NT2/D1 (cell line): ENCODE measurements around the gene BCL2.

Experiments
- DNase-seq: peaks from one replicate; pipeline ENCODE4 v3.0.0-alpha.2; 2011; ENCODE audit warnings: low read depth, low spot score
- H3K27me3 ChIP-seq: 2 replicates; pipeline ENCODE4 v1.6.0; 2011; ENCODE audit warnings: mild to moderate bottlenecking; ENCODE audit not compliant: insufficient read length, insufficient read depth
- H3K36me3 ChIP-seq: 2 replicates; pipeline ENCODE4 v1.6.1; 2011; ENCODE audit warnings: mild to moderate bottlenecking, low read length, mixed read lengths; ENCODE audit not compliant: insufficient read depth, insufficient read length
- H3K4me1 ChIP-seq: 2 replicates; pipeline ENCODE4 v1.5.1; 2011; ENCODE audit not compliant: insufficient read depth, insufficient read length
- H3K4me3 ChIP-seq: 2 replicates; pipeline ENCODE4 v1.5.1; 2011; ENCODE audit warnings: low read depth; ENCODE audit not compliant: insufficient read length
- H3K9ac ChIP-seq: 2 replicates; pipeline ENCODE4 v1.6.0; 2011; ENCODE audit warnings: low read depth; ENCODE audit not compliant: insufficient read length
- H3K9me3 ChIP-seq: 2 replicates; pipeline ENCODE4 v1.5.1; 2011; ENCODE audit warnings: mild to moderate bottlenecking, low read length; ENCODE audit not compliant: insufficient read depth
- SUZ12 ChIP-seq: IDR thresholded peaks from 2 replicates; pipeline ENCODE4 v1.6.1; 2011; ENCODE audit not compliant: insufficient read length, insufficient read depth; ENCODE audit errors: extremely low read depth
- YY1 ChIP-seq: IDR thresholded peaks from 2 replicates; pipeline ENCODE4 v1.6.1; 2011; ENCODE audit not compliant: insufficient read length, insufficient read depth
- ZNF274 ChIP-seq: IDR thresholded peaks from 2 replicates; pipeline ENCODE4 v1.6.1; 2011; ENCODE audit warnings: mild to moderate bottlenecking, low read depth, low read length

Gene BCL2

DNA sequence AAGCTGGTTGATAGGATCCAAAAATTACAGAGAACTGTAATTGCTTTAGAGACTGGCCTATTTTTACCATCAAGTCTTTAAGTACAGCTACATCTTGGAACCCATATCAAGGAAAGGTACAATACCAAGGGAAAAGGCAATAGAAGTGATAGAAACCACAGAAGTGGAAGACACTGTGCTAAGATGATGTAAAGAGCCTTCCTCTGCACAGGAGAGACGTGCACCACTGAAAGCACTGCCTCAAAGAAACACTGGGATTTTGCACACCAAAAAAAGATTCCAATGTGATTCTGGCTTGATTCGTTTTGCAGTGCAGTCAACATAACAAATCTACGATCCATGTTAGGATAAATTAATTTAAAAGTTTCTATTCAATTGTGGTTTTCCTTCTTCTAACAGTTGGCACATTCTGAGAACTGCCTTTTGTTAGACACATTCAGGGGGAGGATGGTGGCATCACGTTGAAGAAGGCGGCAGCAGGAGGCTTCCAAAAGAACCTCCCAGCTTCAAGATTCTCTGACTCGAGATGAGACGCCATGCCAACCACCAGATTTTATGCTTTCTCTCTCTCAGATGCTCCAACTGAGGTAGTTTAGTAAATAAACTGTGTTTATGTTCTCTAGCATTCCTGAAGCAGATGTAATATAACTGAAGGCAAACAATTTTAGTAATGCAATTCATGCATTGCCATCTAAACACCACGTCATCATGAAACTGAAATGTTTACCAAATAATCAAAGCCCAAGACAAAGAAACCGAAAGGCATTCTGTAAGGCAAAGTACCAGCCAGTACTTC is 102.9 kb downstream of the BCL2 start:
- no peak overlapping the region for H3K9ac ChIP-seq
- H3K9me3 ChIP-seq = no peaks in the 10 kb centered on the region
- TF ChIP-seq ZNF274 (no peak), YY1 (no peak), SUZ12 (no peak)
- no peak overlapping the region for H3K4me3 ChIP-seq
- no peaks in the 10 kb centered on the region for H3K4me1 ChIP-seq
- no peaks in the 10 kb centered on the region for H3K27me3 ChIP-seq
- no peak for DNase-seq
- no peaks in the 10 kb centered on the region for H3K36me3 ChIP-seq

DNA sequence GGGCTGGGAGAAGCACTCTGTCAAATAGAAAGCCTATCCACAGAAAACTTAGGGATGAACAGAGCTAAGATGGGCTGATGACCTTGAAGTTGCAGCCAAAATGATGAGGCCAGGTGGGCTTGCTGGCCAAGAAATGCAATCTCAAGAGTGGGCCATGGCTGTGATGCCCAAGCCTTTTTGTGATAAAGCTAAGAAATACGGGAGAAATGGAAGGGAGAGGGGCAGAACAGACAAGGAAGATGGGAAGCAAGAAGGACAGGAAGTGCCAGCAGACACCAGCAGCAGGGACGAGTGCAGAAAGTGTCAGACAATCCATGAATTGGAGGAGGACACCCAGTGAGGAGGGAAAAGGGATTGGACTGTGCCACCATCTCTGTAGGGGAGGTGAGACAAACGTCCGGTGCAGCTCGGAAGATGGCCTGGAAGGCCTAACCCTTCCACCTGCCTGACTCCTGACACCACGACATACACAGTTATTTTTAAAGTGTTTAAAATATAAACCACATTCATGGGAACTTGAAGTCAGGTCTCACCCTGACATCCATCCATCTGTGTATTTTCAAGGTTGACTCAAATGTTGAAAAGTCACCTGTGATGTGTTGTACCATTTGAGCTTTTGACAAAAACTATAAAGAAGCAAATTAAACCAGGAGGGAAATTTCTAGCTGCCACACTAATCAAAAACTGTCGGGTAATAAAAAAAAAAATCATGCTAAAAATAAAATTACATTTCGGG is 105.5 kb downstream of the BCL2 start:
- H3K27me3 ChIP-seq = no peaks in the 10 kb centered on the region
- no peaks in the 10 kb centered on the region for H3K4me1 ChIP-seq
- no peak overlapping the region for H3K4me3 ChIP-seq
- TF ChIP-seq YY1 = no peak
- TF ChIP-seq ZNF274 = no peak
- no peak for TF ChIP-seq SUZ12
- DNase-seq = no peak
- H3K9me3 ChIP-seq = no peaks in the 10 kb centered on the region
- H3K9ac ChIP-seq = no peak overlapping the region
- H3K36me3 ChIP-seq = no peaks in the 10 kb centered on the region

DNA sequence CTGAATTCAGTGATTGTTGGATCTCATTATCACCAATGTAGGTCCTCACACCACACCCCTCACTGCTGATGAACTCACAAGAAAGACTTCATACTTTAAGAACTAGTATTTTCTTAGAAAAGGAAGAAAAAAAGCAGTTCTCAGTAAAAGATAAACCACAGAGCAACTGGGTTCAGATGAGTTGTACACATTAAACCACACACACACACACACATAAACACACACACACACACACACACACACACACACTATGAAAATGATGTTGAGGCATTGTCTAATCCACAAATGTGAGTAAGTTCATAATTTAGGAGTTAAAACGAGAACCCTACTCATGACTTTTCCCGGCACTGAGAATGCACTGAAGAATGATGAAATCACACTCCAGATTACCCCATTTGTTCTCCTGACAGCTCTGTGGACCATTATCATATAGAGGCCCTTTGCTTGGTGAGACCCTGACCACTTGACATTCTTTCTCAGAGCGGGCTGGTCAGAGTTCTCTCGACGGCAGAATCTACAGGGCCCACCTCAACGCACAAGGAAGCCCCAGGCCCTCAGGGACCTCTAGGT is 106.2 kb downstream of the BCL2 start:
- TF ChIP-seq SUZ12 (no peak), ZNF274 (no peak)
- no peaks in the 10 kb centered on the region for H3K4me1 ChIP-seq

DNA sequence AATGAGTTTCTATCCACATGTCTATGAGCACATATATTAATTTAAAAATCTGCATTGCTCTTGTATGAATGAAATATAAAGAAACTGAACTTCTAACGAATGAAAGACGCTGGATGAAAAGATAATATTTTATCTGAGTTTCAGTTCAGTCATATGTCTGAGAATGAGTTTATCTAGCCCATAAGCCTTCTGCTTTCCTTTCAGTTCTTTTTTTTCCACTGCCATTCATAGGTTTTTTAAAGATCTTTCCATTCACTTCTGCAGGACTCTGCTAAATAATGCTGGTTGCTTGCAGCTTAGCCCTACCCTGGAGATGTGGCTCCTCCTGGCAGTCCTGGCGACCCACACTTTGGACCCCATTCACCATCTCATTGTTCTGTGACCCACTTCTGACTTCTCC is 109.0 kb downstream of the BCL2 start:
- no peak for TF ChIP-seq YY1
- no peak for TF ChIP-seq SUZ12
- no peak for TF ChIP-seq ZNF274
- DNase-seq = no peak
- H3K4me1 ChIP-seq = peaks cover 3% of the 10 kb centered on the region

More for the DNA sequence above, 106.2 kb downstream of the BCL2 start:
- H3K9ac ChIP-seq = no peak overlapping the region
- no peaks in the 10 kb centered on the region for H3K27me3 ChIP-seq
- no peak overlapping the region for H3K4me3 ChIP-seq
- H3K36me3 ChIP-seq = no peaks in the 10 kb centered on the region
- DNase-seq = no peak
- H3K9me3 ChIP-seq = no peaks in the 10 kb centered on the region

DNA sequence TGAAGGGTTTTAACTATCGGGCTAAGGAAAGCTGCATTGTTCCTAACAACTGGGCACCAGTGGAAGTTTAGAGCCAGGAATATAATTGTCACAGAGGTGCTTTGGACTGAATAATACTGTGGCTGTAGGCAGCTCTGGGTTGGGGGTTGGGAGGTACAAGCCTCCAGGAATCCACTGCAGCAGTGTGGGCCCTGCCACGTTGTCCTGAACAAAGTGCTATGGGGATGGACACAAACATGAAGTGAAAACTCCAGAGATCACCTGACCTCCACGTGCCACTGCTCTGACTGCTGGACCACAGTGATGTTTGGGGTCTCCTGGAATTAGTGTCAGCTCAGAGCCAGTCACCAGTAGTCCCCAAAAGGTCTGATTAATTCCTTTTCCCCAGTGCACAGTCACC is 110.9 kb downstream of the BCL2 start:
- Histone ChIP-seq H3K9me3 (no peaks in the 10 kb centered on the region), H3K36me3 (no peaks in the 10 kb centered on the region), H3K4me1 (peaks cover 3% of the 10 kb centered on the region), H3K9ac (no peak overlapping the region), H3K27me3 (no peaks in the 10 kb centered on the region), H3K4me3 (no peak overlapping the region)
- DNase-seq = no peak
- TF ChIP-seq SUZ12 = no peak
- no peak for TF ChIP-seq ZNF274
- no peak for TF ChIP-seq YY1

More for the DNA sequence above, 109.0 kb downstream of the BCL2 start:
- Histone ChIP-seq H3K9me3 (no peaks in the 10 kb centered on the region), H3K36me3 (no peaks in the 10 kb centered on the region), H3K27me3 (no peaks in the 10 kb centered on the region), H3K4me3 (no peak overlapping the region), H3K9ac (no peak overlapping the region)

DNA sequence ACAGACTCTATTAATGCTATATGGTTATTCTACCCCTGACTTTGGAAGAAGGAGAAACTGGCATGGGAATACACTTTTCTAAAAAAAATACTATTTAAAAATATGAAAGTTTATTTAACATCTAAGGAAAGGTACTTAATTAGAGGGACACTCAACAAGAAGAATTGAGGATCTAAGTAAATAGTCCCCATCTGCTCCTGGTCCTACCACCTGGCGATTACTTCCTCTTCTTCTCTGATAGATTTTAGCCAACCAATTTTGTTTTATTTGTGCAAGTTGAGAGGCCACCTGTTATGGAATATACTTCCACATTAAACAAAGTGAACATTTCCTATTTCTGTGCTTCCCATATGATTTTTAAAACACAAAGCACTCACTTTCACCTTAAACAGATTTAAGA is 111.7 kb downstream of the BCL2 start:
- H3K9ac ChIP-seq = no peak overlapping the region
- H3K9me3 ChIP-seq = no peaks in the 10 kb centered on the region
- no peaks in the 10 kb centered on the region for H3K36me3 ChIP-seq
- no peak for DNase-seq
- H3K4me3 ChIP-seq = no peak overlapping the region
- no peaks in the 10 kb centered on the region for H3K27me3 ChIP-seq
- H3K4me1 ChIP-seq = peaks cover 3% of the 10 kb centered on the region
- TF ChIP-seq SUZ12 (no peak), ZNF274 (no peak), YY1 (no peak)
